ENCODE results near the gene PER2.

DNA sequence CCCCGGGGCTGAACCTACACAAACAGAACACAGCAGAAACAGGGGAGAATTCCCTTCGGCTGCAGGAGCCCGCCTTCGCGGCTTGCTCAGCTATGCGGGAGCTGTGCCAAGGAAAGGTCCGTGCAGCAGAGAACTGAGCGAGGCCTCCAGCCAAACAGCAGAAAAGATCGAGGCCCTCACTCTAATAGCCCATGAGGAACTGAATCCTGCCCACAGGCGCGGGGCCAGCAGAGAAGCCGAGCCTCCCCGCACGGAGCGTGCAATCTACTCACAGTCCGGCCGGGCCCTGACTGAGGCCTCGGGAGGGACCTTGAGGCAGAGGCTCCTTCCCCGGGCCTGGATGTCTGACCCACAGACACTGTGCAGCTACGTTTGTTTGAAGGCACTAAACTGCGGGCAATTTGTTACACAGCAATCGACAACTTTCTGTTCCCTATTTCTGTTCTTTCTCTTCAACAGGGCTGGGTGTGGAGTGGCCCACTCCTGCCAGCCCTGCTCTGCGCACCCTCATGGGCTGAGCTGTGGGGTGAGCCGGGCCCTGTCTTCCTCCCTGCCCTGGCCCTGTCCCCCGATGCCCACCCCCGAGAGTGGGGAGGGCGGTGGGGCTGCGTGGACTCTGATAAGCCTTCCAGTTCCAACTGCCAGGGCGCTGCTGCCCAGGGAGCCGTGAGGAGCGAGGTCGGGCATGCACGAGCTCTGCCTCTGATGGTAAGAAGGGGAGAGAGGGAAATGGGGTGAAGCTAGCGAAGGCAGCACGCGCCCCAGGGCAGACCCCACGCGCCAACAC lies 62.3 kb downstream of the PER2 start:
- TF ChIP-seq ATF1 (CRISPR knock-in tag; IDR thresholded peaks at IDR 0.05) (no peak), ATF1 (tag; IDR thresholded peaks at IDR 0.05) (no peak), ZFP30 (CRISPR knock-in tag; IDR thresholded peaks at IDR 0.05; ENCODE audit: borderline replicate concordance) (no peak), CTCF (IDR thresholded peaks at IDR 0.05 in 2 of 3, conservative IDR thresholded peaks at IDR 0.05 in 1 of 3; ENCODE audit: insufficient read depth in 2 of 3, low read depth in 1 of 3, low read length in 3 of 3) (no peak), CEBPG (CRISPR knock-in tag; IDR thresholded peaks at IDR 0.05) (no peak), CEBPG (tag; conservative IDR thresholded peaks at IDR 0.05 in 1 of 2, IDR thresholded peaks at IDR 0.05 in 1 of 2) (no peak), JUN (IDR thresholded peaks at IDR 0.05; ENCODE audit: borderline replicate concordance, low read depth, low read length) (no peak), JUN (CRISPR knock-in tag; IDR thresholded peaks at IDR 0.05; ENCODE audit: borderline replicate concordance) (no peak), MYC (IDR thresholded peaks at IDR 0.05; ENCODE audit: low read depth, low read length) (no peak), MYC (CRISPR knock-in tag; IDR thresholded peaks at IDR 0.05; ENCODE audit: borderline replicate concordance, low read depth) (no peak), NCOR1 (IDR thresholded peaks at IDR 0.05) (no peak), RAD21 (CRISPR knock-in tag; conservative IDR thresholded peaks at IDR 0.05 in 1 of 2, IDR thresholded peaks at IDR 0.05 in 1 of 2) (no peak), POLR2AphosphoS2 (IDR thresholded peaks at IDR 0.05; ENCODE audit: low read length) (no peak), MYNN (IDR thresholded peaks at IDR 0.05) (no peak), MYNN (CRISPR knock-in tag; IDR thresholded peaks at IDR 0.05) (no peak), REST (IDR thresholded peaks at IDR 0.05; ENCODE audit: borderline replicate concordance) (no peak), REST (CRISPR knock-in tag; IDR thresholded peaks at IDR 0.05; ENCODE audit: low read depth) (no peak), CEBPB (tag; IDR thresholded peaks at IDR 0.05) (no peak)
- TF ChIP-seq, protein P1, sequence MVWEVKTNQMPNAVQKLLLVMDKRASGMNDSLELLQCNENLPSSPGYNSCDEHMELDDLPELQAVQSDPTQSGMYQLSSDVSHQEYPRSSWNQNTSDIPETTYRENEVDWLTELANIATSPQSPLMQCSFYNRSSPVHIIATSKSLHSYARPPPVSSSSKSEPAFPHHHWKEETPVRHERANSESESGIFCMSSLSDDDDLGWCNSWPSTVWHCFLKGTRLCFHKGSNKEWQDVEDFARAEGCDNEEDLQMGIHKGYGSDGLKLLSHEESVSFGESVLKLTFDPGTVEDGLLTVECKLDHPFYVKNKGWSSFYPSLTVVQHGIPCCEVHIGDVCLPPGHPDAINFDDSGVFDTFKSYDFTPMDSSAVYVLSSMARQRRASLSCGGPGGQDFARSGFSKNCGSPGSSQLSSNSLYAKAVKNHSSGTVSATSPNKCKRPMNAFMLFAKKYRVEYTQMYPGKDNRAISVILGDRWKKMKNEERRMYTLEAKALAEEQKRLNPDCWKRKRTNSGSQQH (CRISPR knock-in tag; IDR thresholded peaks at IDR 0.05) = no peak

Measured in K562 (cell line).